Anterior cingulate cortex (tissue), 58 donors: ENCODE measurements around the gene GTSE1.

Experiments
- DNase-seq, 58 donors: peaks; one replicate each; lab custom pipeline; 2025; lab: John Stamatoyannopoulos, UW

The GTSE1 gene

DNA sequence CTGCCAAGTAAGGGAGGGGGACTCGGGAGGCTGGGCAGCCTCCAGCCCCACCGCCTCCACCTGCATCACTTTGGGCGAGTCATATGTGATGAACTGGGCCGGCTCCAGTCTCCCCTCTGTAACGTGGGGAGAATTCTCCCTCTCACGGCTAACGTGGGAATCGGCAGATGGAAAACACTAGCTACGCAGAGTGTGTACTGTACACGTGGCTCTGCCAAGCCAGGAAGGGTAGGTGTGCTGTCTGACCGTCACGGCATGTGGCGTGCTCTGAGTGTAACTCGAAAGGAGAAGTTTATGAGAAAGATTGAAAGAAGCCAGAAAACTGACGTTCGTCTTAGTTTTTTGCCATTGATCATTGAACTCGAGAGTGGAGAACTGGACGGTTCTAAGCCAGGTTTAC, 52.6 kb downstream of the GTSE1 start:
- DNase-seq, result peak in 2 of 58 donors; percentile 21 to 30

DNA sequence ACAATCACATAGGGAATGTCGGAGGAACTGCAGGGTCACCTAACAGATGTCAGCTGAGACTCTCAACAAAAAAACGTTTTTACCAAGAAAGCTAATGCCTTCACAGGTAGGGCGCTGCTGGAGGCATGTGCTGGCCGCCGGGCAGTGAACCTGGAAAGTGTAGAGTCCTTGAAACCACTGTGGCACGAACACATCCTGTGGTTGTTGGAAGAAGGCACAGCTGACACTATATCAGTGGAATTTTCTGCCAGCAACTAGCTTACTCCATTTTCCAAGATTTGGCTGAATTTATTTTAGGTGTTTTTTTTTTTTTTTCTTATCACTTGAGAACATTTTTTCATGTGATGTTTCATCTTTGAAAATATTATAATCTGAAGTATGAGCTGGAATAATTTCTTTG, 53.0 kb downstream of the GTSE1 start:
- DNase-seq, result no peak

DNA sequence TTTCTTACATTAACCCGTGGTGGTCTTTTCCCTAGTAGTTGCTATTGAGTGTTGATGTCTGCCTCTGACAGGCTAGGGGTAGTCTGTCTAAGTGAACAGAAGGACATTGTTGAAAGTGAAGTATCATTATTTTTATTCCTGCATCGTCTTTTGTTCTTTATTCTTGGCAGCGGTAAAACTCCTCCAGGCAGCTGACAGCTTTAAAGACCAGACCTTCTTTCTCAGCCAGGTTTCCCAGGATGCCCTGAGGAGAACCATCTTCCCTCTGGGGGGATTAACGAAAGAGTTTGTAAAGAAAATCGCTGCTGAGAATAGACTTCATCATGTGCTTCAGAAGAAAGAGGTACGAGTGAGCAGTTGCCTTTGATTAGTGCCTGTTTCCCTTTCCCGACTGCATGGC, 53.5 kb downstream of the GTSE1 start:
- DNase-seq, result peak in 2 of 58 donors; percentile 6 to 8

GRCh38 chr22:46350646-46351045, 54.0 kb downstream of the GTSE1 start:
- no peak for DNase-seq

- no peak for DNase-seq
These were observed 54.6 kb downstream of the GTSE1 start for GRCh38 chr22:46351131-46351735.

DNA sequence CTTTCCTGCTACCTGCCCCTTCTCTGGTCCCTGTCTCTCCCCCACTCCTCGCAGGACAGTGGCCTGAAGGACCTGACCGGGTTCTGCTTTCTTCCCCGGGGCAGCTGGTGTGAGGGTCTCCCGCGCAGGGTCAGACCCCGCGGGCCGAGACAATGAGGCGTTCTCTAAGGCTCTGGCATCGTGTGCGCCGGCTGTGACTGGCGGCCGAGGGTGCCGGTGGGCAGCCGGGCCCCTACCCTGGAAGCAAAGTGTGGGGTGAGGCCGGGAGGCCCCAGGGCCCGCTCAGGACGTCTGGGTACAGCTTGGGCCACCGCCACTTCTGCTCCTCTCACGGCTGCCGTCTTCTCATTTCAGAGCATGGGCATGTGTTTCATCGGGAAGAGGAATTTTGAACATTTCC, 55.1 kb downstream of the GTSE1 start:
- no peak for DNase-seq

- DNase-seq, result no peak
These were observed 55.6 kb downstream of the GTSE1 start for GRCh38 chr22:46352276-46352675.

GRCh38 chr22:46352691-46353386, 56.2 kb downstream of the GTSE1 start:
- DNase-seq, result peak in 32 of 58 donors; percentile 12 to 82 (median 53)

DNA sequence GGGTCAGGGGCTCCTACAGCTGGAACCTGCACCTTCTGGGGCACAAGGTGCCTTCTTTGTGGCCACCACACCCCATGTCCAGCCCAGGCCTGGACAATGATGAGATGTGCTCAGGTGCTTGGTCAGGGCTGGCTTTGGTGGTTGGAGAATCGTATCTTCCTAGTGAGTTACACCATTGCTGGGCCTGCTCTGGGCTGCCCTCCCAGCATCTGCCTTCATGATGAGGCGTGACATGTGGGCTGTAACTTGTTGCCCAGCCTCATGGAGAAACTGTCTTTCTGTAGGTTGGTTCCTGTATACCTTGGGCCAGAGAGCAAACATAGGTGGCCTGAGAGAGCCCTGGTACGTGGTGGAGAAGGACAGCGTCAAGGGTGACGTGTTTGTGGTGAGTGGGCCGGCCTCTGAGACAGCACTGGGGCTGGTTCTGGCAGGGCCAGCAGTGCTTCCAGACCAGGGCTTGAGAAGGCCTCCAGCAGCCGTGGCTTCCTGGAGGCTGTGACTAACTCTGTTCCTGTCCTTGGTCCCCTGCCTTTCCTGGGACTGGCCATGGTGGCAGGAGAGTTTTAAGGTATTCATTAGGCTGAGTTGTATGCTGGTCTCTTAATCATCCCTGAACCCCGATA, 56.9 kb downstream of the GTSE1 start:
- no peak for DNase-seq

GRCh38 chr22:46354176-46354992, 57.7 kb downstream of the GTSE1 start:
- DNase-seq, result no peak

DNA sequence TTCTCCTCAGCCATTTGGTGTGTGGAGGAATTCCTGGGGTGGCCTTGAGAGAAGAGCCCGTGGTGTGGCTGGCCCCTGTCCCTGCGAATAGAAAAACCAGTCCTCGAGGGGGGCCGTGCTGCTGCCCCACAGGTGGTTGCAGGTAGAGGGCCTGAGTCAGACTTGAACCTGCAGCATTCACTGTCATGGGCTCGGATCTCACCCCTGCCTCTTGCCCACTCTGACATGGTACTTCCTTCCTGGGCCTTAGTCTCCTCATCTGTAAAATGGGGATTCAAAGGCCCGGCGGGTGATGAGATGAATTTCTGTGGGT, 58.3 kb downstream of the GTSE1 start:
- DNase-seq, result no peak

- DNase-seq, result peak in 44 of 58 donors; percentile 5 to 73 (median 31)
These were observed 58.8 kb downstream of the GTSE1 start for GRCh38 chr22:46355369-46355995.

DNA sequence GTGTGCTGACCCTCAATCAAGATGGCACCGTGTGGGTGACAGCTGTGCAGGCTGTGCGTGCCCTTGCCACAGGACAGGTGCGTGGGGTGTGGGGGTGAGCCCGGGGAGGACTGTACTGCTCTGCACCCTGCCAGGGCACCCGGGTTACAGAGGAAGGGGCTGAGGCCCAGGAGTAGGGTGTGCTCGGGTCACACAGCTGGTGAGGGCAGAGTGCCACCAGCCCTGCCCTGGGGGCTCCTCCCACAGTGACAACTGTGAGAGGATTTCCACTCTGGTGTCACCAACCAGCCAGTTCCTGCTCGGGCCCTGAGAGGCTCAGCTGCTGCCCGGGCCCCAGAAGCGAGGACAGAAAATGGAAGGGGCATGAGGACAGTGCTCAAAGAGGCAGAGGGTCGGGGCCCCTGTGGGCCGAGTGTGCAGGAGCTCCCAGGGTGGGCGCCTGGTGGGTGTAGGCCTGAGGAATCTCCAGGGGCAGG, 59.4 kb downstream of the GTSE1 start:
- DNase-seq, result no peak

DNA sequence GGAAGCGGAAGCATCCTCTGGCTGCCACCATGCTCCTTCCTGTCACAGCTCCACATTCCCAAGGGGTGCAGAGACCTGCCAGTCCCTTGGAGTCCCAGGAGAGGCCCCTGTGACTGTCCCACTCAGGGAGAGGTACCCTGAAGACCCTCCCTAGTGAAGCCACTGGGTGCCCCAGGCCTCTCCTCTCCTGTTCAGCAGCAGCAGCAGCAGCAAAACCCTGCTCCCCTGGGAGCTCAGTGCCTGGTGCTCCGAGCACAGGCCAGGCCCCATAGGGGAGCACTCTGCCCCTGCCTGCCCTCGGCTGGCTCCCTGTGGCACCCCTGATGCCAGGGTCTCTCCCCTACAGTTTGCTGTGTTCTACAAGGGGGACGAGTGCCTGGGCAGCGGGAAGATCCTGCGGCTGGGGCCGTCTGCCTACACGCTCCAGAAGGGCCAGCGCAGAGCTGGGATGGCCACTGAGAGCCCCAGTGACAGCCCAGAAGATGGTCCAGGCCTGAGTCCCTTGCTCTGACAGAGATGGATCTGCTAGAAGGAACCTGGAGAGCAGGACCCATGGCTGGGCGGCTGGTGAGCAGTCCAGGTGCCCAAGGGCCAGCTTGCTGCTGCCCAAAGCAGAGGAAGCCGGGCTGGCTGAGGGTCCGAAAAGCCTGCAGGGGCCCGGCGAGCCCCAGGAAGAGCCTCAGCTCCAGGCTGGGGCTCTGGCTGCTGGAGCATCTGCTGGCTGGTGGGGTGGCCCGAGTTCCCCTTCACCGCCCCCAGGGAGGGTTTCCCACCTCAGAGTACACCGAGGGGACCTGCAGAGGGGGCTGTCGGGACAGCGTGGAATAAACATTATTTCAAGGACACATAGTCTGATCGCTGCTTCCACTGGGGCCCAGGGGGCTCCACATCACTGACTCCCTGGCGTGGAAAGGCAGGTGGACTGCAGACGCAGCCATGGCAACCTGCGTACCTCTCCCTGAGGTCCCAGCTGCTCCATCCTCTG, 60.1 kb downstream of the GTSE1 start:
- no peak for DNase-seq

DNA sequence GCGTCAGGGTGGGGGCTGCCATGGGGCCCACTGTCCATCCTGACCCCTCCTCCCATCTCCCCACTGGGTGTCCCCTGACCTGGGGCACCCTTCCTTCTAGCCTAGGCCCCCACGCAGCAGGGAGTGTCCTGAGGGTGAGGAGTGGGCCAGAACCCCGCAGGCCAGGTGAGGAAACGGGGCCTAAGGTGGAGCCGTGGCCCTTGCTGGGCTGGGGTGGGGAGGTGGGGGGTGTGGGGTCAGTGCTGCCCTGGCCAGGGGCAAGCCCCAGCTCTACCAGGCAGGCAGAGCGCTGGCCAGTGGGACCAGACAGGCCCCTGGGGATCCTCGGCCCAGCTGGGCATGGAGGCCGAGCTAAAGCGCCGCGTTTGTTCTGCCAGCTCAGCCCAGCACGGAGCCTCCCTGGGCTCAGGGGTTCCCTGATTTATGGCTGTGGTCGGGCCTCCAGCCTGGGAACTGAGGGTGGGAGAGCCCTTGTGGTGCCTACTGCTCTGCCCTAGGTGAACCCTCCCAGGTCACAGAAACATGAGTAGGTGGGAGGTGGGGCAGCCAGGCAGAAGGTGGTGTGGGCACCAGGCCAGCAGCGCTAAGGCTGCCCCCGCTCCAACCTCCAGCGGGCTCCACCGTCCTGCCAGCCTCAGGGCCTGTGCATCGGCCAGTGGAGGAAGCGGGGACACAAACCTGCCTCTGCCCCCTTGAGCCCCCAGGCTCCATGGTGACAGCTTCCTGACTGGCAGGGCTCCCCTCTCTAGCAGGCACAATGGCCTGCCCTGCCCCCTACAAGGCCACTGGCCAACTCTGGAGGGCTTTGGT, 61.2 kb downstream of the GTSE1 start:
- no peak for DNase-seq

DNA sequence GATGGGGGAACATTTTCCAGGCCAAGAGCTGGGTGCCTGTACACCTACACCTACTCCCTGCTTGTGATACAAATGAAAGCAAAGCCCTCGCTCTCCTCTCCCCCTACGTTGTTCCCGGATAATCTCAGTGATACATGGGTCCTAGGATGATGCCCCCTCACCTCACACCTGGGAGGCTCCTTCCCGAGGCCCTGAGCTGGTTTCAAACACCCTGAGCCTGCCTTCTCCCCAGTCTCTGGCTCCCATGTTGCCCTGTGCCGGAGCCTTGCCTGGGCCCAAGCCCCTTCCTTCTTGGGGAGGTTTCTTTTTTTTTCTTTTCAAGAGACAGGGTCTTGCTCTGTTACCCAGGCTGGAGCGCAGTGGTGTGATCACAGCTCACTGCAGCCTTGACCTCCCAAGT, 62.1 kb downstream of the GTSE1 start:
- DNase-seq, result no peak

DNA sequence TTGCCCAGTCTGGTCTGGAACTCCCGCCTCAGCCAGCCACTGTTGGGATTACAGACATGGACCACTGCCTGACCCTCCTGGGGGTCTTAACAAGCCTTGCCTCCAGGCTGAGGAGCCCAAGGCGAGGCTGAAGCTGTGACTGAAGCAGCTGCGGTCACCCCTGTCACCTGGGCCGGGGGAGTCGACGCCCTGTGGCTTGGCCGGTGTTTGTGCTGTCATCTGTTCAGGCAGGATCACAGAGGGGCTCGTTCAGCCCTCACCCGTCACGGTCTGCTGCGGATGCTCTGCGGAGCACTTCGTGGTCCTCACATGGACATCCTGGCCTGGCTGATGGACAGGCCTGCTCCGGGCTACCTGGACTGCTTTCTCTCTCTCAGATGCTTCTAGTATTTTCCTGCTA, 62.7 kb downstream of the GTSE1 start:
- no peak for DNase-seq

DNA sequence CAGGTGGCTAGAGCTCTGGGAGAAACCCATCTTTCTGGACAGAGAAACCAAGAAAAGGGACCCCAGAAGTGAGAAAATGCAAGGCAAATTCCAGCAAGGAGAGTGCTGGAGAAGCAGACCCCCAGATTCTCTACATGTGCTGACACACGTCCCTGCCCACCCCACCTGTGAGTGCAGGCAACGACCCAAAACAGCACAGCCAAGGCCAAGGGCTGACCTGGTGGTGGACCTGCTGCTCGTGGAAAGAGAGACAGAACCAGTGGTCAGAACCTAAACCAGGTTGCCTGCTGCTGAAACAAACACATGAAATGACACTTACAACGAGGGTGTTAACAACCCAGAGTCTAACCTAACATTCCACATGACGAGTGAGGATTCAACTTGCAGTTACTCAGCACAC, 63.4 kb downstream of the GTSE1 start:
- no peak for DNase-seq

GRCh38 chr22:46360891-46361290, 64.2 kb downstream of the GTSE1 start:
- no peak for DNase-seq
